Endometrial microvascular endothelial cells (primary cell): ENCODE measurements around the gene TRIM63. TPM values are rescaled to one million over a fixed set of nuclear protein-coding genes. Genes with fewer than 3 reads are reported as not detected.

ENCODE experiments used
- in situ Hi-C: cut with HindIII; loops from 2 replicates; pipeline ENCODE4 v1.10.0; 2017; ENCODE audit warnings: low sequenced_read_pairs, low pct_unique_long_range_greater_than_20kb; ENCODE audit errors: inconsistent ontology term
- total RNA-seq: library from RNA; depleted of rRNA; stranded (reverse); fragments of >200 nt; gene quantifications from one replicate; pipeline ENCODE4 v1.2.3, GENCODE V29; 2015; ENCODE audit errors: inconsistent ontology term

The TRIM63 gene
- total RNA-seq, 1 donor from 2014 or later, result not detected

GRCh38 chr1:26003756-26004155, 63.7 kb downstream of the TRIM63 start:
- in situ Hi-C loops, result no loop called here

GRCh38 chr1:26003262-26003661, 64.2 kb downstream of the TRIM63 start:
- in situ Hi-C loops, result no loop called here

Other genes with a start within 250 kb of the TRIM63 start
- 47.1 TPM for gene MTFR1L, start 247.7 kb downstream of the TRIM63 start, total RNA-seq
- gene AUNIP, start 208.2 kb downstream of the TRIM63 start, total RNA-seq, result 1.6 TPM
- 5.5 TPM for gene PAQR7, start 191.9 kb downstream of the TRIM63 start, total RNA-seq
- 92.3 TPM for gene STMN1, start 161.2 kb downstream of the TRIM63 start, total RNA-seq
- gene PAFAH2, start 69.6 kb downstream of the TRIM63 start, total RNA-seq, result 11.5 TPM
- not detected for gene EXTL1, start 45.9 kb downstream of the TRIM63 start, total RNA-seq
- not detected for gene SLC30A2, start 21.5 kb downstream of the TRIM63 start, total RNA-seq
- gene PDIK1L, start 44.2 kb upstream of the TRIM63 start, total RNA-seq, result 4.1 TPM
- 1.1 TPM for gene FAM110D, start 91.4 kb upstream of the TRIM63 start, total RNA-seq
- not detected for gene C1orf232, start 101.3 kb upstream of the TRIM63 start, total RNA-seq
- gene ZNF593, start 102.3 kb upstream of the TRIM63 start, total RNA-seq, result 49.0 TPM
- not detected for gene ZNF593OS, start 104.2 kb upstream of the TRIM63 start, total RNA-seq
- gene CNKSR1, start 109.9 kb upstream of the TRIM63 start, total RNA-seq, result not detected
- gene CATSPER4, start 123.0 kb upstream of the TRIM63 start, total RNA-seq, result not detected
- gene CEP85, start 166.6 kb upstream of the TRIM63 start, total RNA-seq, result 11.7 TPM
- 165 TPM for gene SH3BGRL3, start 212.5 kb upstream of the TRIM63 start, total RNA-seq
- gene UBXN11, start 239.0 kb upstream of the TRIM63 start, total RNA-seq, result 2.6 TPM